GM23338 (cell line): Measurements from ENCODE around the gene LGI1. TPM values are rescaled to one million over a fixed set of nuclear protein-coding genes. Genes with fewer than 3 reads are reported as not detected.

Source experiments
- ATAC-seq: fragments of 200-7000 bp; cut with Tn5 transposase; 3 replicates; pipeline ENCODE4 v1.9.1; 2020
- DNase-seq: peaks from one replicate; pipeline ENCODE4 v3.0.0-alpha.2; 2015; ENCODE audit warnings: low spot score
- H2AFZ ChIP-seq: fragments of 200-600 bp; sonication (generic); 2 replicates; pipeline ENCODE4 v1.8.0; 2016; ENCODE audit warnings: antibody characterized with exemption, mild to moderate bottlenecking, moderate library complexity
- H3F3A ChIP-seq: fragments of 200-600 bp; sonication (generic); replicated peaks from 2 replicates; pipeline ENCODE4 v1.8.0; 2017; ENCODE audit warnings: antibody characterized with exemption, mixed run types, low read depth
- H3K27ac ChIP-seq: fragments of 200-600 bp; sonication (generic); 2 replicates; pipeline ENCODE4 v1.6.1; 2016; ENCODE audit warnings: low read depth
- H3K27me3 ChIP-seq: fragments of 200-600 bp; sonication (generic); 2 replicates; pipeline ENCODE4 v1.8.0; 2016; ENCODE audit warnings: mild to moderate bottlenecking, mixed run types, moderate library complexity; ENCODE audit not compliant: insufficient read depth
- H3K36me3 ChIP-seq: fragments of 200-600 bp; sonication (generic); 2 replicates; pipeline ENCODE4 v1.8.0; 2016; ENCODE audit warnings: mild to moderate bottlenecking; ENCODE audit not compliant: insufficient read depth
- H3K4me1 ChIP-seq: fragments of 200-600 bp; sonication (generic); 2 replicates; pipeline ENCODE4 v1.8.0; 2016; ENCODE audit warnings: mild to moderate bottlenecking, moderate library complexity; ENCODE audit not compliant: insufficient read depth
- H3K4me2 ChIP-seq: fragments of 200-600 bp; sonication (generic); 2 replicates; pipeline ENCODE4 v1.7.1; 2017; ENCODE audit warnings: mixed run types
- H3K4me3 ChIP-seq: fragments of 200-600 bp; sonication (generic); 2 replicates; pipeline ENCODE4 v1.6.1; 2016; ENCODE audit warnings: mixed run types
- H3K79me2 ChIP-seq: fragments of 200-600 bp; sonication (generic); replicated peaks from 2 replicates; pipeline ENCODE4 v1.8.0; 2017; ENCODE audit warnings: mild to moderate bottlenecking; ENCODE audit not compliant: insufficient read depth
- H3K9me2 ChIP-seq: fragments of 200-600 bp; sonication (generic); 2 replicates; pipeline ENCODE4 v1.8.0; 2017; ENCODE audit not compliant: insufficient read depth
- H4K20me1 ChIP-seq: fragments of 200-600 bp; sonication (generic); replicated peaks from 2 replicates; pipeline ENCODE4 v1.8.0; 2017; ENCODE audit warnings: mild to moderate bottlenecking; ENCODE audit not compliant: insufficient read depth
- H3K27ac Mint-ChIP-seq: 2 replicates; pipeline ENCODE4 v1.8.0; 2020; ENCODE audit warnings: inconsistent platforms, mild to moderate bottlenecking, moderate library complexity, mixed read lengths
- H3K27me3 Mint-ChIP-seq: 3 replicates; pipeline ENCODE4 v1.8.0; 2022; ENCODE audit warnings: low read depth, mild to moderate bottlenecking, moderate library complexity, mixed read lengths, inconsistent platforms; ENCODE audit not compliant: insufficient read depth, poor library complexity
- H3K36me3 Mint-ChIP-seq: 3 replicates; pipeline ENCODE4 v1.8.0; 2021; ENCODE audit warnings: low read depth, mild to moderate bottlenecking, inconsistent platforms, moderate library complexity, mixed read lengths
- H3K4me1 Mint-ChIP-seq: 3 replicates; pipeline ENCODE4 v1.8.0; 2020; ENCODE audit warnings: mild to moderate bottlenecking, inconsistent platforms, mixed read lengths
- H3K4me3 Mint-ChIP-seq: 3 replicates; pipeline ENCODE4 v1.8.0; 2021; ENCODE audit warnings: moderate library complexity, mild to moderate bottlenecking, inconsistent platforms, mixed read lengths
- H3K9me3 Mint-ChIP-seq: 3 replicates; pipeline ENCODE4 v1.8.0; 2020; ENCODE audit warnings: moderate library complexity, mild to moderate bottlenecking, inconsistent platforms, mixed read lengths
- CREB1 ChIP-seq: fragments of 250-450 bp; sonication (Bioruptor Pico); IDR thresholded peaks from 2 replicates; pipeline ENCODE4 v1.5.0; 2020; ENCODE audit warnings: low read depth, mild to moderate bottlenecking, moderate library complexity
- CTCF ChIP-seq, 2 experiments: fragments of 200-600 bp in 1 of 2; sonication (generic) in 1 of 2; conservative IDR thresholded peaks; 2 replicates each; pipeline versions ENCODE4 v1.5.1 to v1.6.1; 2016 to 2017; ENCODE audit warnings: antibody characterized with exemption in 2 of 2, low read depth in 2 of 2, mild to moderate bottlenecking in 2 of 2, moderate library complexity in 1 of 2
- EZH2 ChIP-seq: fragments of 200-600 bp; sonication (generic); IDR thresholded peaks from one replicate; pipeline ENCODE4 v1.8.0; 2017; ENCODE audit warnings: antibody characterized with exemption, mild to moderate bottlenecking, low read depth; ENCODE audit not compliant: unreplicated experiment
- JUNB ChIP-seq: IDR thresholded peaks from one replicate; pipeline ENCODE4 v1.6.1; 2016; ENCODE audit warnings: antibody characterized with exemption; ENCODE audit not compliant: unreplicated experiment
- NANOG ChIP-seq: IDR thresholded peaks from 2 replicates; pipeline ENCODE4 v1.6.1; 2016; ENCODE audit warnings: antibody characterized with exemption, borderline replicate concordance
- REST ChIP-seq: IDR thresholded peaks from one replicate; pipeline ENCODE4 v1.6.1; 2018; ENCODE audit warnings: antibody characterized with exemption; ENCODE audit not compliant: unreplicated experiment
- STAT1 ChIP-seq: IDR thresholded peaks from one replicate; pipeline ENCODE4 v1.6.1; 2016; ENCODE audit warnings: antibody characterized with exemption; ENCODE audit not compliant: unreplicated experiment
- ZNF114 ChIP-seq: fragments of 250-450 bp; sonication (Bioruptor Pico); IDR thresholded peaks from 2 replicates; pipeline ENCODE4 v1.5.0; 2020; ENCODE audit warnings: mild to moderate bottlenecking, moderate library complexity
- ZNF331 ChIP-seq: fragments of 250-450 bp; sonication (Bioruptor Pico); IDR thresholded peaks from 2 replicates; pipeline ENCODE4 v1.5.0; 2020; ENCODE audit warnings: low read depth, mild to moderate bottlenecking, moderate library complexity
- ZNF462 ChIP-seq: fragments of 250-450 bp; sonication (Bioruptor Pico); IDR thresholded peaks from 2 replicates; pipeline ENCODE4 v1.5.0; 2020; ENCODE audit warnings: mild to moderate bottlenecking, moderate library complexity
- polyA plus RNA-seq: library from polyadenylated mRNA; unstranded; fragments of >200 nt; fragmentation: Nextera tagmentation; extraction: Ambion mirVana; gene quantifications from 2 replicates; pipeline ENCODE4 v1.2.1, GENCODE V29; 2016
- total RNA-seq: library from RNA; depleted of rRNA; stranded (reverse); fragments of >200 nt; shearing (Covaris generic); gene quantifications from 2 replicates; pipeline ENCODE4 v1.2.3, GENCODE V29; 2014
- TF ChIP-seq, protein P1 (sequence below): IDR thresholded peaks from 2 replicates; pipeline ENCODE4 v1.6.1; 2016; ENCODE audit warnings: antibody characterized with exemption

LGI1 gene
- total and polyA plus RNA-seq, 2 experiments from 2014 or later: 0.28 to 0.31 TPM

DNA sequence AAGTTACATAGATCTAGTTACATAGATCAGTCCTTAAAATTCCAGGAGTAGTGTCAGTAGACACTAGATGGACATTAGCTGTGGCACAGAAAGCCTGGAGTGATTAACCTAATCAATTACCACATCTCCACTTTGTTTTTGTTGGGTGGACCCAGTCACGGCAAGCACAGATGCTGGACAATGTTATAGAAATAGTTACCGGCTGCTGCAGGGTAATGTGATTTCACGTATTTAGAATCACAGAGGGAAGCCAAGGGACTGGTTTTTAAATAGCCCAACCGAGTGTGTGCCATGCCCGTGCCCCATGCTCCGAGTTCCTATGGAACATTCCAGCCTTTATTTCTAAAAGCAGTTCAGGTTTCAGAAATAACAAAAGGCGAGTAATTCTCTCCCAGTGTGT lies 2.8 kb downstream of the LGI1 start (continued):
- TF ChIP-seq ZNF462 (CRISPR knock-in tag) (no peak), EZH2 (no peak), ZNF331 (CRISPR knock-in tag) (no peak), JUNB (no peak)
- TF ChIP-seq, protein P1, sequence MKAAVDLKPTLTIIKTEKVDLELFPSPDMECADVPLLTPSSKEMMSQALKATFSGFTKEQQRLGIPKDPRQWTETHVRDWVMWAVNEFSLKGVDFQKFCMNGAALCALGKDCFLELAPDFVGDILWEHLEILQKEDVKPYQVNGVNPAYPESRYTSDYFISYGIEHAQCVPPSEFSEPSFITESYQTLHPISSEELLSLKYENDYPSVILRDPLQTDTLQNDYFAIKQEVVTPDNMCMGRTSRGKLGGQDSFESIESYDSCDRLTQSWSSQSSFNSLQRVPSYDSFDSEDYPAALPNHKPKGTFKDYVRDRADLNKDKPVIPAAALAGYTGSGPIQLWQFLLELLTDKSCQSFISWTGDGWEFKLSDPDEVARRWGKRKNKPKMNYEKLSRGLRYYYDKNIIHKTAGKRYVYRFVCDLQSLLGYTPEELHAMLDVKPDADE: no peak

GRCh38 chr10:93762979-93763391 lies 5.2 kb downstream of the LGI1 start:
- H3K27me3 ChIP-seq: no peaks in the 10 kb centered on the region
- Mint-ChIP-seq H3K4me1 (peaks cover 35% of the 10 kb centered on the region), H3K27ac (no peak overlapping the region), H3K4me3 (no peak overlapping the region), H3K27me3 (no peaks in the 10 kb centered on the region), H3K9me3 (no peaks in the 10 kb centered on the region), H3K36me3 (no peaks in the 10 kb centered on the region)
- no peak overlapping the region for H2AFZ ChIP-seq
- TF ChIP-seq NANOG: no peak
- TF ChIP-seq CREB1: no peak
- TF ChIP-seq CTCF (conservative IDR thresholded peaks at IDR 0.05; ENCODE audit: low read depth in 2 of 2): no peak
- TF ChIP-seq EZH2: no peak
- no peak for TF ChIP-seq STAT1
- TF ChIP-seq, protein P1: no peak
- no peak for TF ChIP-seq ZNF114 (CRISPR knock-in tag)
- no peak for TF ChIP-seq REST
- no peaks in the 10 kb centered on the region for H3K36me3 ChIP-seq
- H3F3A ChIP-seq: no peaks in the 10 kb centered on the region
- DNase-seq (no peak), ATAC-seq (peak; percentile 25; the same call in 1 of the 3 replicates)
- H3K79me2 ChIP-seq: no peaks in the 10 kb centered on the region
- no peak overlapping the region for H3K4me3 ChIP-seq
- peaks cover 31% of the 10 kb centered on the region for H3K4me1 ChIP-seq
- no peaks in the 10 kb centered on the region for H3K9me2 ChIP-seq
- no peak overlapping the region for H3K27ac ChIP-seq
- no peak overlapping the region for H3K4me2 ChIP-seq
- no peaks in the 10 kb centered on the region for H4K20me1 ChIP-seq
